Measurements from ENCODE around the gene KIRREL1. TPM values are rescaled to one million over a fixed set of nuclear protein-coding genes. Genes with fewer than 3 reads are reported as not detected.

KIRREL1 gene
- total RNA-seq, 1 experiment from 2014 or later, result 45.4 TPM

DNA sequence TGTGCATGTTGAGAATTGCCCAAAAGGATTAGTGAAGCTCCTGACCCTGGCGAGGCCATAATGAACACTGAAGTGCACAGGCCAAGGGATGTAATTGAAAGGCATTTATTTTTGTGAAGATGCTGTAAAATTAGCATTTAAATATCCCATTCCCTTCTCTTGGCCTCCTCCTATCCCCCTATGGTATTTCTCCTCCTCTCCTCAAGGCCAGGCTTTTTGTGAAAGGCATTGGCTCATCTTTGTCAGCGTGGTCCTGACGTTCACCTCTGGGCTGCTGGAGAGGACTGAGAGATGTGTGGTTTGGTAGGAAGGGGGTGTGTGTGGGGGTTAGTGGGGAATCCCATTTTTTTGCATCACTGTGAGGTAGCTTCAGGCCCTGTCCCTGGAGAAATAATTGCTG lies 105.7 kb downstream of the KIRREL1 start:
- no TSS peak for BruUV-seq (replicated peaks)
- Histone ChIP-seq H3K36me3 (ENCODE audit: control insufficient read depth, insufficient read depth, low read length) (no peaks in the 10 kb centered on the region; the same call in 1 of the 2 replicates), H3K4me1 (peaks cover 47% of the 10 kb centered on the region), H3K4me3 (ENCODE audit: low read depth, low read length) (no peak overlapping the region), H3K9me3 (no peaks in the 10 kb centered on the region), H3K27me3 (replicated peaks; ENCODE audit: control insufficient read depth, insufficient read depth, low read length) (no peaks in the 10 kb centered on the region)
- H3K4me1 Mint-ChIP-seq (ENCODE audit: low read depth, unreplicated experiment), result peaks cover 16% of the 10 kb centered on the region
- intact Hi-C loops (cut with micrococcal nuclease; ENCODE audit: unreplicated experiment), result no loop called here
- H3K27me3 Mint-ChIP-seq (ENCODE audit: insufficient read depth, unreplicated experiment), result no peaks in the 10 kb centered on the region
- TF ChIP-seq, protein P1, sequence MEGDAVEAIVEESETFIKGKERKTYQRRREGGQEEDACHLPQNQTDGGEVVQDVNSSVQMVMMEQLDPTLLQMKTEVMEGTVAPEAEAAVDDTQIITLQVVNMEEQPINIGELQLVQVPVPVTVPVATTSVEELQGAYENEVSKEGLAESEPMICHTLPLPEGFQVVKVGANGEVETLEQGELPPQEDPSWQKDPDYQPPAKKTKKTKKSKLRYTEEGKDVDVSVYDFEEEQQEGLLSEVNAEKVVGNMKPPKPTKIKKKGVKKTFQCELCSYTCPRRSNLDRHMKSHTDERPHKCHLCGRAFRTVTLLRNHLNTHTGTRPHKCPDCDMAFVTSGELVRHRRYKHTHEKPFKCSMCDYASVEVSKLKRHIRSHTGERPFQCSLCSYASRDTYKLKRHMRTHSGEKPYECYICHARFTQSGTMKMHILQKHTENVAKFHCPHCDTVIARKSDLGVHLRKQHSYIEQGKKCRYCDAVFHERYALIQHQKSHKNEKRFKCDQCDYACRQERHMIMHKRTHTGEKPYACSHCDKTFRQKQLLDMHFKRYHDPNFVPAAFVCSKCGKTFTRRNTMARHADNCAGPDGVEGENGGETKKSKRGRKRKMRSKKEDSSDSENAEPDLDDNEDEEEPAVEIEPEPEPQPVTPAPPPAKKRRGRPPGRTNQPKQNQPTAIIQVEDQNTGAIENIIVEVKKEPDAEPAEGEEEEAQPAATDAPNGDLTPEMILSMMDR (IDR thresholded peaks at IDR 0.05; ENCODE audit: insufficient read depth in 1 of 2, low read depth in 1 of 2, low read length in 1 of 2, severe bottlenecking in 1 of 2, unreplicated experiment in 1 of 2), result no peak
- POLR2A ChIA-PET, result interaction anchor here (0.6 kb wide), 1 partner anchor 22 kb away, joined by 7 read pairs; no protein-coding TSS in a partner anchor
- no peaks in the 10 kb centered on the region for H3K9me3 Mint-ChIP-seq (ENCODE audit: unreplicated experiment)
- H3K36me3 Mint-ChIP-seq (ENCODE audit: insufficient read depth, unreplicated experiment), result peaks cover 17% of the 10 kb centered on the region
- H3K27ac Mint-ChIP-seq (ENCODE audit: unreplicated experiment), result no peak overlapping the region
- CTCF ChIA-PET, result interaction anchor here (1.8 kb wide), 1 partner anchor 17 kb away, joined by 5 read pairs; no protein-coding TSS in a partner anchor
- H3K4me3 Mint-ChIP-seq (ENCODE audit: unreplicated experiment), result no peak overlapping the region
- no peak for DNase-seq

DNA sequence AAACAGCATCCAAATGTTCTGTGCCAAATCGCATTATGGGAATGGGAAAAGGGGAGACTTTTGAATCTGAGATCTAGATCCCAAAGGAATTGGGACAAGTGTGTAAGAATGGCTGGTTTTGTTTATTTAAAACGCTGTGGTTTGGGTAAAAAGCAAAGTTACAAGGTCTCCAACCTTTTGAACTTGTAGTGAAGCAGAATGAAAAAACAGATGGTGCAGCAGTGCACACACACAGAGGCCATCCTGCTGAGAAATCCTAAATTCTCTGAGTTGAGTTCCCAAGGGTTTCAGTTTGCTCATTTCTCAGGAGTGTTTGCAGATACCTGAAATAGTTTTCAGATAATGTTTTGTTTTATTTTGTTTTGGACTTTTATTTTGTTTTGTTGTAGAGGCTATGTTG lies 107.1 kb downstream of the KIRREL1 start:
- Mint-ChIP-seq H3K27ac (ENCODE audit: unreplicated experiment) (no peak overlapping the region), H3K9me3 (ENCODE audit: unreplicated experiment) (no peaks in the 10 kb centered on the region), H3K27me3 (ENCODE audit: insufficient read depth, unreplicated experiment) (no peaks in the 10 kb centered on the region), H3K36me3 (ENCODE audit: insufficient read depth, unreplicated experiment) (peaks cover 17% of the 10 kb centered on the region), H3K4me3 (ENCODE audit: unreplicated experiment) (no peak overlapping the region), H3K4me1 (ENCODE audit: low read depth, unreplicated experiment) (peaks cover 24% of the 10 kb centered on the region)
- Histone ChIP-seq H3K4me1 (peaks cover 58% of the 10 kb centered on the region), H3K36me3 (ENCODE audit: control insufficient read depth, insufficient read depth, low read length) (no peaks in the 10 kb centered on the region; the same call in 1 of the 2 replicates), H3K4me3 (ENCODE audit: low read depth, low read length) (no peak overlapping the region), H3K27me3 (replicated peaks; ENCODE audit: control insufficient read depth, insufficient read depth, low read length) (no peaks in the 10 kb centered on the region), H3K9me3 (no peaks in the 10 kb centered on the region)
- TF ChIP-seq, protein P1 (IDR thresholded peaks at IDR 0.05; ENCODE audit: insufficient read depth in 1 of 2, low read depth in 1 of 2, low read length in 1 of 2, severe bottlenecking in 1 of 2, unreplicated experiment in 1 of 2), result no peak
- ChIA-PET CTCF (interaction anchor here (0.9 kb wide), 1 partner anchor 11 kb away, joined by 3 read pairs; no protein-coding TSS in a partner anchor), POLR2A (no interaction called here)
- BruUV-seq (replicated peaks), result no TSS peak
- intact Hi-C loops (cut with micrococcal nuclease; ENCODE audit: unreplicated experiment), result no loop called here
- no peak for DNase-seq

DNA sequence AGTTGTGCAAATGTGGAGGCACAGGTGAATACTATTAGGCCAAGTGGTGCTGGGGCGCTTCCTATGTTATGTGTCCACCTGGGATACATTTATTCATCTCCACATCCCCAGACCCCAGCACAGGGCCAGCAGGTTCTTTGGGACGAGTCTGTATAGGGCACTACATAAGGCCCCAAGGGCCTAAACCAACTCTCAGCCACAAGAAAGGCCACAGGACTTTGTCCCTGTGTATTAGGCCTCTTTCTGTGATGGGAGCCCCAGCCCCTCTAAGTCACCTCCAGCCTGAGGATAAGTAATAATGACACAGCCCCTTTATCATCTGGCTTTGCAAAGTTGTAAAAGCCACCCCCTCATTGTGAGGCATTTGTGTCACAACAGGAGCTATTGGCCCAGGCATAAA lies 108.0 kb downstream of the KIRREL1 start:
- ChIA-PET POLR2A (no interaction called here), CTCF (interaction anchor here (0.7 to 0.9 kb wide), 4 partner anchors 11 to 153 kb away, joined by 3 to 4 read pairs (median 3); no protein-coding TSS in a partner anchor)
- H3K27me3 ChIP-seq (replicated peaks; ENCODE audit: control insufficient read depth, insufficient read depth, low read length), result no peaks in the 10 kb centered on the region
- peaks cover 17% of the 10 kb centered on the region for H3K36me3 Mint-ChIP-seq (ENCODE audit: insufficient read depth, unreplicated experiment)
- H3K9me3 Mint-ChIP-seq (ENCODE audit: unreplicated experiment), result no peaks in the 10 kb centered on the region
- no TSS peak for BruUV-seq (replicated peaks)
- TF ChIP-seq, protein P1 (IDR thresholded peaks at IDR 0.05; ENCODE audit: insufficient read depth in 1 of 2, low read depth in 1 of 2, low read length in 1 of 2, severe bottlenecking in 1 of 2, unreplicated experiment in 1 of 2), result no peak
- intact Hi-C loops (cut with micrococcal nuclease; ENCODE audit: unreplicated experiment), result no loop called here
- H3K4me1 Mint-ChIP-seq (ENCODE audit: low read depth, unreplicated experiment), result peaks cover 25% of the 10 kb centered on the region
- H3K36me3 ChIP-seq (ENCODE audit: control insufficient read depth, insufficient read depth, low read length), result no peaks in the 10 kb centered on the region
- no peaks in the 10 kb centered on the region for H3K27me3 Mint-ChIP-seq (ENCODE audit: insufficient read depth, unreplicated experiment)
- peak in 1 of 2 experiments; percentile 50 for DNase-seq
- no peak overlapping the region for H3K4me3 ChIP-seq (ENCODE audit: low read depth, low read length)
- peaks cover 58% of the 10 kb centered on the region for H3K4me1 ChIP-seq
- H3K27ac Mint-ChIP-seq (ENCODE audit: unreplicated experiment), result peak overlapping the region; percentile 78
- H3K4me3 Mint-ChIP-seq (ENCODE audit: unreplicated experiment), result peak overlapping the region; percentile 8
- no peaks in the 10 kb centered on the region for H3K9me3 ChIP-seq
